ENCODE data around the gene F11.
"Not testable (repeated sequence)": the region's sequence is repeated elsewhere in the genome, so short reads cannot be mapped to it uniquely, and the experiment has no call there.

Gene F11

GRCh38 chr4:186307916-186308315 is 41.9 kb downstream of the F11 start:
- H3K36me3 ChIP-seq (ENCODE audit: control insufficient read depth, insufficient read depth, low read length), result no peaks in the 10 kb centered on the region
- no peak overlapping the region for H3K4me3 ChIP-seq (replicated peaks; ENCODE audit: low read depth, low read length)
- H3K27me3 ChIP-seq (replicated peaks; ENCODE audit: control insufficient read depth, insufficient read depth, low read length), result no peaks in the 10 kb centered on the region
- no peak for DNase-seq (ENCODE audit: extremely low read depth, insufficient read length)
- no peak for TF ChIP-seq CTCF (IDR thresholded peaks at IDR 0.05; ENCODE audit: insufficient read depth, low read length, poor library complexity, severe bottlenecking)

GRCh38 chr4:186318481-186318880 is 52.5 kb downstream of the F11 start:
- H3K27me3 ChIP-seq (replicated peaks; ENCODE audit: control insufficient read depth, insufficient read depth, low read length), result no peaks in the 10 kb centered on the region
- TF ChIP-seq CTCF (IDR thresholded peaks at IDR 0.05; ENCODE audit: insufficient read depth, low read length, poor library complexity, severe bottlenecking), result no peak
- no peak overlapping the region for H3K4me3 ChIP-seq (replicated peaks; ENCODE audit: low read depth, low read length)
- H3K36me3 ChIP-seq (ENCODE audit: control insufficient read depth, insufficient read depth, low read length), result no peaks in the 10 kb centered on the region
- no peak for DNase-seq (ENCODE audit: extremely low read depth, insufficient read length)

- not testable (repeated sequence) for H3K36me3 ChIP-seq (ENCODE audit: control insufficient read depth, insufficient read depth, low read length); H3K4me3 ChIP-seq (replicated peaks; ENCODE audit: low read depth, low read length); DNase-seq (ENCODE audit: extremely low read depth, insufficient read length); H3K27me3 ChIP-seq (replicated peaks; ENCODE audit: control insufficient read depth, insufficient read depth, low read length)
Measured at GRCh38 chr4:186324660-186325059, 58.7 kb downstream of the F11 start.

- TF ChIP-seq CTCF (IDR thresholded peaks at IDR 0.05; ENCODE audit: insufficient read depth, low read length, poor library complexity, severe bottlenecking), result no peak
- H3K36me3 ChIP-seq (ENCODE audit: control insufficient read depth, insufficient read depth, low read length), result no peaks in the 10 kb centered on the region
- H3K4me3 ChIP-seq (replicated peaks; ENCODE audit: low read depth, low read length), result no peak overlapping the region
- H3K27me3 ChIP-seq (replicated peaks; ENCODE audit: control insufficient read depth, insufficient read depth, low read length), result no peaks in the 10 kb centered on the region
- no peak for DNase-seq (ENCODE audit: extremely low read depth, insufficient read length)
Measured at GRCh38 chr4:186326391-186326790, 60.4 kb downstream of the F11 start.

- no peak for DNase-seq (ENCODE audit: extremely low read depth, insufficient read length)
- no peaks in the 10 kb centered on the region for H3K36me3 ChIP-seq (ENCODE audit: control insufficient read depth, insufficient read depth, low read length)
- H3K4me3 ChIP-seq (replicated peaks; ENCODE audit: low read depth, low read length), result no peak overlapping the region
- H3K27me3 ChIP-seq (replicated peaks; ENCODE audit: control insufficient read depth, insufficient read depth, low read length), result no peaks in the 10 kb centered on the region
- no peak for TF ChIP-seq CTCF (IDR thresholded peaks at IDR 0.05; ENCODE audit: insufficient read depth, low read length, poor library complexity, severe bottlenecking)
Measured at GRCh38 chr4:186329372-186329771, 63.4 kb downstream of the F11 start.

GRCh38 chr4:186330368-186330767 is 64.4 kb downstream of the F11 start:
- Histone ChIP-seq H3K27me3 (replicated peaks; ENCODE audit: control insufficient read depth, insufficient read depth, low read length) (no peaks in the 10 kb centered on the region), H3K36me3 (ENCODE audit: control insufficient read depth, insufficient read depth, low read length) (no peaks in the 10 kb centered on the region), H3K4me3 (replicated peaks; ENCODE audit: low read depth, low read length) (no peak overlapping the region)
- DNase-seq (ENCODE audit: extremely low read depth, insufficient read length), result no peak
- no peak for TF ChIP-seq CTCF (IDR thresholded peaks at IDR 0.05; ENCODE audit: insufficient read depth, low read length, poor library complexity, severe bottlenecking)

Data from GM06990 (cell line).